GM21528 (cell line): ENCODE results near the gene PHLDB2.

Source experiments
- ATAC-seq: cut with Tn5 transposase; IDR thresholded peaks from one replicate; pipeline ENCODE4 v1.9.1; 2021; ENCODE audit warnings: mild to moderate bottlenecking, moderate library complexity; ENCODE audit not compliant: unreplicated experiment, low FRiP score

The PHLDB2 gene

DNA sequence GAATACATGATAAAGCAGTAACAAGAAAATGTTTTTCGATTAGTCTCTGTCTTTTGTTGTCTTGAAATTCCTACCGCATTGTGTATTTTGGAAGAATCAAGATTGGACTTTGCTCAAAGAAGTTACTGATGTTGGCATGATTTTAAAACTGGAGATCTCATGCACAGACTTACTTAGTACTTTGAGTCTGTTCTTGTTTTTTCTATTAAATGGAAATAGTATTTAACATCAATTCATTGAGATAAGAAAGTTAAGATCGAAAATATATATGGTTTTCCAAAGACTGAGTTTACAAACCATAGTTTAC, 122.3 kb downstream of the PHLDB2 start:
- no peak for ATAC-seq

DNA sequence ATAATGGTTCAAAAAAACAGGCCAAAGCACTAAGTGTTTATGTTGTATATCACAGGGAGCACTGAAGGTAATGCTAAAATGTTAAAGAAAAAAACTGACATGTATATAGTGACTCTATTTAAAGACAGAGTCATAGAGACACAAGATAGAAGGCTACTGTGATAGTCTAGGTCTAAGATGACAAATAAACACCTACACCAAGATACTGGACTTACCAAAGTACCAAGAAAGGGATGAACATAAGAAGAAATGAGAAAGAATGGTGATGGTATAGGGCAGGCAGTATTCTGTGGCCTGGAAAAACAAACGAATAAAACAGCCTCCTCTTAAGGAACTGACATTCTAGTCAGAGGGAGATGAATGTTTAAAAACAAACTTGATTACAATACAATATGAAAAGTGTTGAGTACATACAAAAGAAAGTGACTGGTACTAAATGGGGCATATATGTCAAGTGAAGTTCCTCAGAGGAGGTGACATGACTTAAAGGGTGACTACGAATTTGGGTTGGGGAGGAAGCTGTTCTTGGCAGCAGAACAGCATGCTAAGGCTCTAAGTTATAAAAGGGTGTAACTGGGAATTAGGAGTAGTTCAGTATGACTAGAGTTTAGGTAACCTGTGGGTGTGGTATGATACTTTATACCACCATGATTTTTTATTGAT, 125.7 kb downstream of the PHLDB2 start:
- ATAC-seq, result no peak

DNA sequence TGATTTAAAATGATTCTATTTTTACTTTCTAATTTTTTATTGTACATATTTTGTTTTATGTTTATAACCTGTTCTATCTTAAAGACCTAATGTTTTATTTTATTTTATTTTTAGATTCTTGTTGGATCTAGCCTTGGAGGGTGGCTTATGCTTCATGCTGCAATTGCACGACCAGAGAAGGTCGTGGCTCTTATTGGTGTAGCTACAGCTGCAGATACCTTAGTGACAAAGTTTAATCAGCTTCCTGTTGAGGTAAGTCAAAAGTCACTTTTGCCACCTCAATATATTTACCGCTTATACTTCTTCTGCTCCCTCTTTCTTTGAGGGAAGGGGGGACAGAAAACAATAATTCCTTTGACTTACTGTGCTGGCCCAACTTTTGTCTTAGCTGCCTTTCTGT, 127.7 kb downstream of the PHLDB2 start:
- no peak for ATAC-seq

DNA sequence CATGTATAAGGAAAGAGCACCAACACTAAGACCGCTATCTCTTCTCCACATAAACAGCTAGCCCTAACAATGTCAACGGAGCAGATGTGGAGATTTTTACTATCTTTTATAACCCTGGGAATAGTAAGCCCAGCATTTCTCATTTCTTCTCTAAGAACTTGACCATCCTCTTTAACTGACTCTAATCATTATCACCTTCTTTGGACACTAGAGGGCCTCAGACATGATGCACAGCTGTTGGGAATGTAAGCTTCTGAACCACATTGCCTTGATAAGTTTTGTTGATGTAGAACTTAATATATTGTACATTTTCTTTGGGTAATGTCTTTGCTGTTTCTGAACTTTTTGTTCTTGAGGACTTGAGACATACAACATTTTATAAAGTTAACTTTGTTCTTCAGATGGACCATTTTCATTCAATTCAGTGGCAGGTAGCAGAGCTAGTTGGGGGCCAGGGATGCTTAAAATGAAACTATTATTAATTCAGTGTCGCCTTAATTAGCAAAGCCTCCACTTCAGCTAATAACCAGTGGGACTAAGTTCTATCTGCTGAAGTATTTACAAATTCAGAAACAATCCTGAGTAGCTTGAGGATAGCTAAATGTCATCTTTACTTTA, 130.1 kb downstream of the PHLDB2 start:
- ATAC-seq, result peak; percentile 92

DNA sequence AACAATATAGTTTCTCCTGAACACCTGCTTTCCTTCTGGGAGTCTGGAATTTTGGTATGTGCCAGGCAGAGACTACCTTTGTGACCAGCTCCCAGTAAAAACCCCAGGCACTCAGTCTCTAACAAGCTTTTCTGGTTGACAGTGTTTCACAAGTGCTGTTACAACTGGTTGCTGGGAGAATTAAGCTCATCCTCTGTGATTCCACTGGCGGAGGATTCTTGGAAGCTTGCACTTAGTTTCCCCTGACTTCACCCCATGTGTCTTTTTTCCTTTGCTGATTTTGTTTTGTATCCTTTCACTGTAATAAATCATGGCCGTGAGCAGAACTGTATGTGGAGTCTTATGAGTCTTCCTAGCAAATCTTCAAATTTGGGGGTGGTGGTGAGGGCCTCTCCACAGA, 134.0 kb downstream of the PHLDB2 start:
- no peak for ATAC-seq

DNA sequence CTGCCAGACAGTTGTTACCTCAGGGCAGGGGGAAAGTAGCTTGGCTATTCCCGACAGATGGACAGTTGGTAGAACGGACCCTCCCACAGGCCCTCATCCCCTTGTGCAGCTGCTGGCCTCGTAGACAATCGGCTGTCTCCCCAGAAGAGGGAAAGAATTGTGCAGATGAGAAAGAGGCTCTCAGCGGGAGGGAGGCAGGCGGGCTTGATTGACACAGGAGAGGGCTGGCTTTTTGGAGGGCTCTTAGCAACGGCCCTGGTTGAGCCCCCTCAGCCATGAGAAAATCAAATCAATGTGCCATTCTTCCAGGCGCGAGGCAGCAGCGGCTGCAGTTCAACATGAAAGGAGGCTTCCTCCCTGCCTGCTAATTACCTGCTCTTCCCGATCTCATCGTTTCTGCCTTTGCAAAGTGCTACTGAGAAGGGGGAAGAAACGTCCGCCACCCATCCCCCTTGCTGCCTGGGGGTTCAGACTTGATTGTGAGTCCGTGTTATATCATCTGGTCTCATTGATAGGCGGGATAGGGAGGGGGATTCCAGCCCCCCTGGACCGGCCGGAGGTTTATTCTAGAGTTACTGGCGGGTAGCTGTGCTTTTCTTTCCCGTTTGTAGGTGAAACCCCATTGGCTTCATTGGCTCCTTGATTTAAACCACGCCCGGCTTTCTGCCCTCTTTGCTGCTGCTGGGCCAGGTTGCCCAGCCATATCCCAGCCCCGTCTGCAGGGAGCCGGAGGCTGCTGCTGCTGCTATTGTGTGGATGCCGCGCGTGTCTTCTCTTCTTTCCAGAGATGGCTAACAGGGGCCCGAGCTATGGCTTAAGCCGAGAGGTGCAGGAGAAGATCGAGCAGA, 139.8 kb downstream of the PHLDB2 start, which contains the start of gene TAGLN3:
Gene TAGLN3 (plus strand): TSS at position 287 of the 848 bp plus-strand sequence. CDS start 501 bp downstream, at position 788.
- ATAC-seq, result no peak

DNA sequence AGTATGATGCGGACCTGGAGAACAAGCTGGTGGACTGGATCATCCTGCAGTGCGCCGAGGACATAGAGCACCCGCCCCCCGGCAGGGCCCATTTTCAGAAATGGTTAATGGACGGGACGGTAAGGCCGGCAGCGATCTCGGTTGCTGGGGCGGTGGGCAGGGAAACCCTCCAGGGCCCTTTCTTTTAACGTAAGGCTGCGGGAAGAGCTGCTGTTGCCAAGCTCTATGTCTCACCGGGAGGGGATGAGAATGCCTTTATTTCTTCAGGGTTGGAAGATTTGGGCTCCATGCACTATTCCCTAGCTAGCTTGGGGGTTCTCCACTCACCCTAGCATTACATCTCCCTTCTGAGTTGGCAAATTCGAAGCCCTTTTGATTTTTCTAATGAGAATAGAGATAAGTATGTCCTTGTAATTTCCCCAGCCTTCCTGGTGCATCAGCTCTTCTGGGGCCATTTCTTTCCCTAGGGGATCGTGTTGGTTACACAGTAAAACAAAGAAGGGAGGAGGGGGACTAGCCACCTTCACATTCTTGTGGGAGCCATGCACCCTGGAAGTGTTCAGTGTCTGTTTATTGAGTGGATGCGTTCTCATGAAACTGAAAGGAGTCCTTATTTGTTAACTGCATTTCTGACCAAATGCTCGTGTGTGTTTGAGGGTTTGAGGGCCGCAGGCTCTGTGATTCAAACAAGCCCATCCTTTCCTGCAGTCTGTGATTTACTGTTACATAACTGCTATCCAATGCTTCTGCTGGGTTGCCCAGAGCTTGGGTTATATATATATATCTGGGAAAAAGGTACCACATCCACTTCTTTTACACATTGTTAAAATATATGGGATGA, 140.6 kb downstream of the PHLDB2 start:
- no peak for ATAC-seq

DNA sequence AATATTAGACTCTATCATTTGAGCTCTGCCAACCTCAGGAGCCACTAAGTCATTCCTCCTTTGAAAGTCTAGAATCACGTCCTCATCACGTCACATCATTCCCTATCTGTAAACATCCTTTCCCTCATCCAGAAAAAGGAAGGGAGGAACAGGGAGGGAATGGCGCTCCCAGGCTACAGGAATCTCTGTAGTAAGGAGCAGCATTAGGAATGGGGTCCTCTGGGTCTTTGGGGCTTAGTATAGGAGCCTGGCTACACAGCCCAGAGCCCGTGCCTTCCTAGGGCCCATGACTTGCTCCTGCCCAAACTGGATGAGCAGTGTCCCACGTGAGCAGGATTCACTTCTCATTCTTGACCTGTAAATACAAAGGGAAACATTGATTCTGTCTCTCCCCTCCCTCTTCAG, 141.3 kb downstream of the PHLDB2 start:
- no peak for ATAC-seq

DNA sequence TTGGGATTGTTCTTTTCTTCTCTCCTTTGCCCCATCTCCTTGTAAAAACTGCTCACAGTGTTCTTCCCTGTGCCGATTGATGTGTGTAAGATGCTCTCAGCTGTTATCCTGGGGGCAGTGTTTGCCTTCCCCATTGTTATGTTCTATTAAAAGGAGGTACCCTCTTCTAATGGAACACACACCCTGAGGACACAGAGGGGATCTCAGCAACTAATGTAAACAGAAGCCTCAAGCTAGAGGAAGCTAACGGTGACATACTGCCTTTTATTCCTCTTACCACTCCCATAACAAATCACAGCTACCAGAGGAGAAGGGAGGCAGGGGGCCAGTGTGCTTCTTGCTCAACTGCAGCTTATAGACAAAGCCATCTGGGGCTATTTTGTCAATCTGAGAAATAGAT, 141.9 kb downstream of the PHLDB2 start:
- ATAC-seq, result no peak

DNA sequence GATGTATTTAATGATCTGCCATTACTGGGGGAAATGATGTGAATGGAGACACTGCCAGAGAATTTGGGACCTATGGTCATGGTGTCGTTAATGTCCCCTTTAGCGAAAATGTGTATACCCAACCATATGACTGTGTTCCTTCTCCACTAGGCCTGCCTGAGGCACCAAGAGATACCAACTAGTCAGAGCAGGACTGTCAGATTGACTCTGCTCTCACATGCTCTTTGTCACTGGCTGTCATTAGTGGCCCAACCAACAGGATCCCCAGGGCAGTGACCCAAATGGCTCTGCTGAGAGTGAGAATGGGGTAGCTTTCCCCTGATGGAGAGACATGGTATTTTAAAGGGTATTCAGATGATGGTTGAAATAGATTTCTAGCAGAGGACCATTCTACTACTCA, 142.5 kb downstream of the PHLDB2 start:
- ATAC-seq, result no peak

DNA sequence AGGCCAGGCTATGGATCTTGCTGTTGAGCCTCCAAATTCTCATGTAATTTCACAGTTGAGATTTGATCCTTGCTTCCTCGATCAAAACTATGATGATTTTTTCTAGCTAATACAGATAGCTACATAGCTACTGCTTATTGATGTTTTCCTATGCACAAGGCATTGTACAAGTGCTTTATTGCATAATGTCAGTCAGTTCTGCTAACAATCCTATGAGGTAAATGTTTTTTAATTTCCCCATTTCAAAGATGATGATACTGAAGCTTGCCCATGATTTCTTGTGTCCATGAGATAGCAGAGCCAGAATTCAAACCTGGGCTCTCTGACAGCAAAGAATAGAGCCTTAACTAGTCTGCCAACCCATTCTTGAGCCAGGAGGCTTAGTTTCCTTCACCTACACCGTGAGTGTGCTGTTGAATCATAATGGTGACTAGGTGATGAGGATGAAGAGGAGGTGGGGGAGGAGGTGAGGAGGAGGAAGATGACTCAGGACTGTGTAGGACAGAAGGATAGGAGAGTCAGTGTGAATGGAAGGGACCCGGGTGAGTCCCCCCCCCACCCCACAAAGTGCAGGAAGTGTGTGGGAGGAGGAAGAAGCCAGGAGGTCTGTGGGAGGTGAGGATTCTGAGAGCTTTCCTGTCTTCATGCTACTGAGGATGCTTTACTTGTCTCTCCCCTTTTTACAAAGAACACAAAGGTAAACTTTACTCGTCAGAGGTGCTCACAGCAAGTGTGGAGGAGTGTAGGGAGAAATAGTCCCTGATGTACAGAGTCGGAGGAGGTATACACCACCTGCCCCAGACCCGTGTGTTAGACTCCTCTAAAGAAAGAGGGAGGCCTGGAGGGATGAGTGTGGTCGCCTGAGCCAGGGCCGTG, 143.3 kb downstream of the PHLDB2 start:
- no peak for ATAC-seq

DNA sequence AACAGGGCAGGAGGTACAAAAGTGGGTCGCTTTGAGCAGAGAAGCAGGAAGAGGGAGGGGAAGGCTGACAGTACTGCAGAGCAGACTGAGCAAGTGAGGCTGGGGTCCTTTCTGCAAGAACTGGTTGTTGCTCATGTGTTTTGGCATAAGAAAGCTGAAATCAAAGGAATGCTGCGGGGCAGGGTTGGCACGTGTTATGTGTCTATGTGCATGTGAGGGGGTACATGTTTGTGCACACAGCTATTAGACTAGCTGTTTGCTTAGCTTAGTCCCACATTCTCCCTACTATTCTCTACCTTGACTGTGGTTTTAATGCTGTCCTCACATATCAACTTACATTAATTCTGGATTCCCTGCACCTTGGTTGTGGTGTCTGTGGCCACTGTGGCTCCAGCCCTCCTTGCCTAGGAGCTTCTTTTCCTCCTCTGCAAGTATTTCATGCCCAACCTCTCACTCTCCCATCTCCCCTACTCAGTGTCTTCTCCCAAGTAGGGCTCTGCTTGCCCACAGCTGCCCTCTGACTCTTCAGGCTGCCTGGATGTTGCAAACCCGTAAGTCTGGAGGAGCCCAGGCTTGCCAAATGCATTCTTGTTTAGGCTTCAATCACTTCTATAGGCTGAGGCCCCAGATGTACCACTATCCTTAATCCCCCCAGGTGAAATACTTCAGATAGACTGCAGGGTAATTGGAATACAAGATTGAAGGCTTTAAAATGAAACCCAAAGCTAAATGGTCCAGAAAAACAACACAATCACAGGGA, 144.4 kb downstream of the PHLDB2 start:
- no peak for ATAC-seq

DNA sequence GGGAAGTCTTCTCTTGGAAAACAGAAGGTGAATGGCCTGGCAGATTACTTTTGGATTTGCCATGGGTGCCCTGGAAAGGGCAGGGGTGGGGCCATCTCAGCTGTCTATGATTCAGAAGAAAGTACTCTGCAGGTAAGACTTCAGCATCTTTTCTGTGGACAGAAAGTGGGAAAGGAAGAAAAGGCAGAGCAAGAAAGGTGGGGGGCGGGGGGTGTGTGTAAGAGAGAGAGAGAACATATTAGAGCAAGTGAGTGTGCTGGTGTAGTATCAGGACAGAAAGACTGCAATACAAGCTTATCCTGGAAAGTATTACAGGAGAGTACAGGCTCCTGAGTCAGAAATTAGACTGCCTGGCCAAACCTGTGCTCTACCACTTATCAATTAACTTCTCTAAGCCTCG, 145.1 kb downstream of the PHLDB2 start:
- no peak for ATAC-seq

DNA sequence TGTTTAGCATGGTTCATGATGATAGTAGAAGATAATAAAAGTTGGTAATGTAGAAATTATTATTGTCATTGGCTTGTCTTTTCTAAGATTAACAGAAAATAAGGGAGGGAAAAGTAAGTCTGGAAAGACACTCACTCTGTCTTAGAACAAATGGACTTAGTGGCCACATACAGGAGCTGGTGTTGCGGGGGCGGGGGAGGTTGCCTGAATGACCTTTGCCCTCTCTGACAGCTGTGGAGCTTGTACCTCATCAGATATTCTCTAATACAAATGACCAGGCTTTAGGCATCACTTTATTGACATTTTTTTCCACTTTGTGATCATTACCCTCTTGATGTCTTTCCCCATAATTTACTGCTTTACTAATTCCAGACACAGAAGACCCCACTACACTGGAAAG, 145.6 kb downstream of the PHLDB2 start:
- ATAC-seq, result no peak

DNA sequence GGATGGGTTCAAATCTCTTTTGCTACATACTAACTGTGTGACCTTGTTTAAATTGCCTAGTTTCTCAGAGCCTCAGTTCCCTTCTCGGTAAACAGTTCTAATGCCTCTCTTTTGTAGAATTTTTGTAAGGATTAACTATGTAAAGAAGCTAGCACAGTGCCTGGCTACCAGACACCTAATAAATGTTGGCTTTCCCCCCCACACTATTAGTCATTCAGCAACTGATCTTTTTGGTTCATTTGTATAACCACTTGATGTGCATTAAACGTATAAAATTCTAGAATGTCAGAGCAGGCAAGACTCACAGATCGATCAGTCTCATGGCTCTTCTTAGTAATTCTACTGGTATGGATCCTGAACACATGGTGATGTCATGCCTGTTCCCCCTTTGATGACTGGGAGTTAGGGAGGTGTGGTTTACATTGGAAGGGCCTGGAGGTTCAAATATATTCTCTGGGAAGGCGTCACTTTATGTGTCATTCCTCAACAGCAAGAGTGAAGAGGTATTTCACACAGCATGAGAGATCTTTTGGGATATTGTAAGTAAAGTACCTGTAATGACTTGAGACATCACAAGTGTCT, 146.1 kb downstream of the PHLDB2 start:
- no peak for ATAC-seq

DNA sequence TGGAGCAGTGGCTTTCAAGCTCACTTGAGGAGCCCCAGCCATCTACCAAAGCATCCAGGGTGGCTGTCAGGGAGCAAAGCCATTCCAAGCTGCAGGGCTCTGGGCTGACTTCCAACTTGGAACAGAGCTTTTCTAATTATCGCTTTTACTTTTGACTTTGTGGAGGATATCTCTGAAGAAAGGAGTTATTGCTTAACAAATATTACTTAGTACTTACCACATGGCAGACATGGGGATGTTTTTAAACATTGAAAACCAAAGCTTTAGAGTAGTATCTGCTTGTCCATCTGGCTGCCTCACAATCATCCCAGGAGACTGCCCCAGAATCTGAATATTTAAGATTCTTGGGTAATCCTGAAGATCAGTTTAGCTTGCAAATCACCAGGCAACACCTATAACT, 148.6 kb downstream of the PHLDB2 start:
- ATAC-seq, result no peak

DNA sequence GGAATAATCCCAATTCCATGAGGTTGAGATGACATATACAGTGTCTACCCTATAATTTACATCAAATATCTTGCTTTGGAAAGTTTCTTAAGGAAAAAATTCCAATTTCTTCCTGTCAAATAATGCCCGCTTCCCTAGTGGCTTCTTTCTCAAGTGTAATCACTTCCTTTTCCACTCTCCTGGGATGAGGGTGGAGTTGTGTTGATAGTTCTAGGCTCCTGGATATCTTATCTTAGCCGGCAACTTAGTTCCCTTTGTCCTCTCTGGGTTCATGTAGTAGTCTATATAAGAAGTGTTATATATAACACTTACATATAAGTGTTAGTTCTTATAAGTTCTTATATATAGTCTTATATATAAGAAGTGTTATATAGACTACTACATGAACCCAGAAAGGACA, 150.6 kb downstream of the PHLDB2 start:
- no peak for ATAC-seq

DNA sequence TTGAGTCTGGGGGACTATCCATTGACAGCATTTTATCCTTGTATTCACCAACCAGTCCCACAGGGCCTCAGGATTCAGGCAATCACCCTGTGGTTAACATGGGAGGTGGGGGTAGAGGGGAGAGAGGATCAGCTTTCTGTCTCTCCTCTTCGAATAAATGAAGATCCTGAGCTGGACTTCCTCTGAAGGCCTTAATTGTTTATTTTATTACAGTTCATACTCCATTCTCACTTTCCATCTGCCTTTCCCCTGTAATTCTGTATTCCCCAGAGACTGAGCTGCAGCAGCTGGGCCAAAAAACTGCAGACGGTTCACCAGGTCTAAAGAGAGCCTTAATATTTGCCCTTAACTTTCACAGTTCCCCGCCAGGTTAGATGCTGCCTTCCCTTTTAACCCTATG, 151.6 kb downstream of the PHLDB2 start:
- no peak for ATAC-seq
